Loucy (cell line): ENCODE results near the gene ROBO1.

Source experiments
- EZH2phosphoT487 ChIP-seq: fragments of 200-600 bp; IDR thresholded peaks from 2 replicates; pipeline ENCODE4 v1.6.1; 2018; ENCODE audit warnings: antibody characterized with exemption, mild to moderate bottlenecking, moderate library complexity, borderline replicate concordance
- TF ChIP-seq, protein P1 (sequence below): fragments of 200-600 bp; sonication (generic); conservative IDR thresholded peaks from 2 replicates; pipeline ENCODE4 v1.5.1; 2014; ENCODE audit warnings: mild to moderate bottlenecking, antibody characterized with exemption, low read length

DNA sequence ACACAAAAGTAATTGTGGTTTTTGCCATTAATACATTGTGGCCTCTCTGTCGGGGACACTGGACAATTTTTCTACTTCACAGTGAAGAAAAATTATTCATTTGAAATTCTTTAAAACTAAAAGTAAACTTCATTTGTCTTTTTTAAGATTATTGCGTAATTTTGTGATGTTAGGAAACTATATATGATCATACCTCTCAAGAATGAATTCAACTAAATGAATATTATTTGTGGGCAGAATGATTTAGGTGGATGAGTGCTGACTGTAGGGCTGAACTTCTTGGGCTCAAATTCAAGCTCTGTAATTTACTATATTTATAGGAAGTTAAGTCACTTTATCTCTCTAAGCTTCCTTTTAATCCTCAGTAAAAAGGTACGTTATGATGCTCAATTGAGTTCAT, 441.2 kb downstream of the ROBO1 start:
- TF ChIP-seq, protein P1, sequence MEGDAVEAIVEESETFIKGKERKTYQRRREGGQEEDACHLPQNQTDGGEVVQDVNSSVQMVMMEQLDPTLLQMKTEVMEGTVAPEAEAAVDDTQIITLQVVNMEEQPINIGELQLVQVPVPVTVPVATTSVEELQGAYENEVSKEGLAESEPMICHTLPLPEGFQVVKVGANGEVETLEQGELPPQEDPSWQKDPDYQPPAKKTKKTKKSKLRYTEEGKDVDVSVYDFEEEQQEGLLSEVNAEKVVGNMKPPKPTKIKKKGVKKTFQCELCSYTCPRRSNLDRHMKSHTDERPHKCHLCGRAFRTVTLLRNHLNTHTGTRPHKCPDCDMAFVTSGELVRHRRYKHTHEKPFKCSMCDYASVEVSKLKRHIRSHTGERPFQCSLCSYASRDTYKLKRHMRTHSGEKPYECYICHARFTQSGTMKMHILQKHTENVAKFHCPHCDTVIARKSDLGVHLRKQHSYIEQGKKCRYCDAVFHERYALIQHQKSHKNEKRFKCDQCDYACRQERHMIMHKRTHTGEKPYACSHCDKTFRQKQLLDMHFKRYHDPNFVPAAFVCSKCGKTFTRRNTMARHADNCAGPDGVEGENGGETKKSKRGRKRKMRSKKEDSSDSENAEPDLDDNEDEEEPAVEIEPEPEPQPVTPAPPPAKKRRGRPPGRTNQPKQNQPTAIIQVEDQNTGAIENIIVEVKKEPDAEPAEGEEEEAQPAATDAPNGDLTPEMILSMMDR, result no peak
- no peak for TF ChIP-seq EZH2phosphoT487
